Measurements from ENCODE around the gene NFATC3.

The NFATC3 gene

DNA sequence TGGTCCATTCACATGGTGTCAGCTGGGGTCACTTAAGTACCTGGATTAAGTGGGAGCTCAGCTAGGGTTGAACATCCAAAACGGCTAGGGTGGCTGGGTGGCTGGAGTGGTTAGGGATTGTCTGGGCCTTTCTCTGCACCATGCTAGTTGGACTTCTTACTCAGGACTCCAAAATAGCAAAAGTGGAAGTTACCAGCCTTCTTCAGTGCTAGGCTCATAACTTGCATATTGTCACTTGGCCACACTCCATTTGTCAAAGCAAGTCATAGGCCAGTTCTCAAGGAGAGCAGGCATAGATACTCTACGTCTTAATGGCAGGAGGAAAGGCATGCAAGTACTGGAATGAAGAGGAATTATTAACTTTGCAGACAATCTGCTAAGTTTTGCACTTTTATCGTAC, 81.1 kb downstream of the NFATC3 start:
- no peak for TF ChIP-seq TEAD4 (IDR thresholded peaks at IDR 0.05)
- no peak for TF ChIP-seq FOXM1 (IDR thresholded peaks at IDR 0.05; ENCODE audit: borderline replicate concordance, low read depth)
- no peak for TF ChIP-seq RAD21 (IDR thresholded peaks at IDR 0.05; ENCODE audit: low read depth)

DNA sequence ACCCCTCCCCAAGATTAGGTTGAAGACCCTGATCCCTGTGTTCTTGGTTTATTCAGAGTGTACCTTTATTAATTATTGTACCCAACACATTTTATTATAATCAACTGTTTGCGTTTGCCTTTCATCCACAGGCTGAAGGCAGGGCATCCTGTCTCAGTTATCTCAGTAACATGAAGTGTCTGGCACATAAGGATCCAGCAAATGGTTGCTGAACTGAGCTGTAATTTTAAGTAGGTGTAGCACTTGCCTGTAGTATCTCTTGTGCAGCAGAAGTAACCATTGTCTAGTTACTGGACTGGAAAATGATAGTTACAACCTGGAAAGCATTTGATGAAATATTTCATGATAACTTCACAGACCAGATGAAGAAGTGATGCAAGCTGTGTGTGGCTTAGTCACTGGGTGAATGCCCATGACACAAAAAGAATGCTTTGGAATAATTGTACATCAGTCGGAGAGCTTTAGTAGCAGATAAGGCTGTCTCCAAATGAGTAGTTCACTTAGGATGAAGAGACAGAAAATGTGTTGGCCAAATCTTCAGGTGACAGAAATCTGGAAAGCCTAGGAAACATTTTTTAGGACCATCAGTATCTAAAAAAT, 94.1 kb downstream of the NFATC3 start:
- TF ChIP-seq YY1 (IDR thresholded peaks at IDR 0.05; ENCODE audit: low read depth) (no peak), TEAD4 (IDR thresholded peaks at IDR 0.05) (no peak), TAF1 (IDR thresholded peaks at IDR 0.05; ENCODE audit: low read depth) (no peak), TCF12 (IDR thresholded peaks at IDR 0.05; ENCODE audit: low read depth) (no peak), EGR1 (IDR thresholded peaks at IDR 0.05) (no peak), ZBTB7A (IDR thresholded peaks at IDR 0.05; ENCODE audit: low read depth) (no peak), NFIC (IDR thresholded peaks at IDR 0.05) (no peak), EP300 (IDR thresholded peaks at IDR 0.05; ENCODE audit: borderline replicate concordance) (no peak), RAD21 (IDR thresholded peaks at IDR 0.05; ENCODE audit: low read depth) (no peak), CREB1 (IDR thresholded peaks at IDR 0.05; ENCODE audit: low read depth) (no peak), FOXM1 (IDR thresholded peaks at IDR 0.05; ENCODE audit: borderline replicate concordance, low read depth) (no peak), CEBPB (IDR thresholded peaks at IDR 0.05) (no peak)
- TF ChIP-seq, protein P1, sequence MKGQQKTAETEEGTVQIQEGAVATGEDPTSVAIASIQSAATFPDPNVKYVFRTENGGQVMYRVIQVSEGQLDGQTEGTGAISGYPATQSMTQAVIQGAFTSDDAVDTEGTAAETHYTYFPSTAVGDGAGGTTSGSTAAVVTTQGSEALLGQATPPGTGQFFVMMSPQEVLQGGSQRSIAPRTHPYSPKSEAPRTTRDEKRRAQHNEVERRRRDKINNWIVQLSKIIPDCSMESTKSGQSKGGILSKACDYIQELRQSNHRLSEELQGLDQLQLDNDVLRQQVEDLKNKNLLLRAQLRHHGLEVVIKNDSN (IDR thresholded peaks at IDR 0.05): no peak
- TF ChIP-seq, protein P2, sequence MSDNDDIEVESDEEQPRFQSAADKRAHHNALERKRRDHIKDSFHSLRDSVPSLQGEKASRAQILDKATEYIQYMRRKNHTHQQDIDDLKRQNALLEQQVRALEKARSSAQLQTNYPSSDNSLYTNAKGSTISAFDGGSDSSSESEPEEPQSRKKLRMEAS (IDR thresholded peaks at IDR 0.05): no peak
- TF ChIP-seq, protein P3, sequence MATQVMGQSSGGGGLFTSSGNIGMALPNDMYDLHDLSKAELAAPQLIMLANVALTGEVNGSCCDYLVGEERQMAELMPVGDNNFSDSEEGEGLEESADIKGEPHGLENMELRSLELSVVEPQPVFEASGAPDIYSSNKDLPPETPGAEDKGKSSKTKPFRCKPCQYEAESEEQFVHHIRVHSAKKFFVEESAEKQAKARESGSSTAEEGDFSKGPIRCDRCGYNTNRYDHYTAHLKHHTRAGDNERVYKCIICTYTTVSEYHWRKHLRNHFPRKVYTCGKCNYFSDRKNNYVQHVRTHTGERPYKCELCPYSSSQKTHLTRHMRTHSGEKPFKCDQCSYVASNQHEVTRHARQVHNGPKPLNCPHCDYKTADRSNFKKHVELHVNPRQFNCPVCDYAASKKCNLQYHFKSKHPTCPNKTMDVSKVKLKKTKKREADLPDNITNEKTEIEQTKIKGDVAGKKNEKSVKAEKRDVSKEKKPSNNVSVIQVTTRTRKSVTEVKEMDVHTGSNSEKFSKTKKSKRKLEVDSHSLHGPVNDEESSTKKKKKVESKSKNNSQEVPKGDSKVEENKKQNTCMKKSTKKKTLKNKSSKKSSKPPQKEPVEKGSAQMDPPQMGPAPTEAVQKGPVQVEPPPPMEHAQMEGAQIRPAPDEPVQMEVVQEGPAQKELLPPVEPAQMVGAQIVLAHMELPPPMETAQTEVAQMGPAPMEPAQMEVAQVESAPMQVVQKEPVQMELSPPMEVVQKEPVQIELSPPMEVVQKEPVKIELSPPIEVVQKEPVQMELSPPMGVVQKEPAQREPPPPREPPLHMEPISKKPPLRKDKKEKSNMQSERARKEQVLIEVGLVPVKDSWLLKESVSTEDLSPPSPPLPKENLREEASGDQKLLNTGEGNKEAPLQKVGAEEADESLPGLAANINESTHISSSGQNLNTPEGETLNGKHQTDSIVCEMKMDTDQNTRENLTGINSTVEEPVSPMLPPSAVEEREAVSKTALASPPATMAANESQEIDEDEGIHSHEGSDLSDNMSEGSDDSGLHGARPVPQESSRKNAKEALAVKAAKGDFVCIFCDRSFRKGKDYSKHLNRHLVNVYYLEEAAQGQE (IDR thresholded peaks at IDR 0.05; ENCODE audit: low read depth): no peak

DNA sequence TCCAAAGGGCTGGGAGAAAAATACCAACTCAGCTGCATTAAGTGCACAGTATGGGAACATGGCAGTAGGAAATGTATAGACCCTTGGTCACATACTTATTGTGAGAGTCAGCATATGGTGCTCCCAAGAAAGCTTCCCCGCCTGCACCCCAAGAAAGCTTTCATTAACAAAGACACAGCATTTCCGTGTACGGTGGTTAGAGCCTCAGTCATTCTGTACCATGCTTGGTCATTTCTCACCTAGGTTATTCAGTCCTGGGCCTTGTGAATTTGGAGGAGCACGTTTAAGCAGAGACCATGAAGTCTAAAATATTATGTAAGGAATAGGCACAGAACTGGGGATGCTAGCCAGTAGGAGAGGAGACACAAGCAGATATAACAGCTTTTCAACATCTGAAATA, 94.7 kb downstream of the NFATC3 start:
- no peak for TF ChIP-seq EGR1 (IDR thresholded peaks at IDR 0.05)
- no peak for TF ChIP-seq RAD21 (IDR thresholded peaks at IDR 0.05; ENCODE audit: low read depth)
- TF ChIP-seq TCF12 (IDR thresholded peaks at IDR 0.05; ENCODE audit: low read depth): no peak
- TF ChIP-seq YY1 (IDR thresholded peaks at IDR 0.05; ENCODE audit: low read depth): no peak
- TF ChIP-seq TEAD4 (IDR thresholded peaks at IDR 0.05): no peak
- no peak for TF ChIP-seq CREB1 (IDR thresholded peaks at IDR 0.05; ENCODE audit: low read depth)
- no peak for TF ChIP-seq ZBTB7A (IDR thresholded peaks at IDR 0.05; ENCODE audit: low read depth)

DNA sequence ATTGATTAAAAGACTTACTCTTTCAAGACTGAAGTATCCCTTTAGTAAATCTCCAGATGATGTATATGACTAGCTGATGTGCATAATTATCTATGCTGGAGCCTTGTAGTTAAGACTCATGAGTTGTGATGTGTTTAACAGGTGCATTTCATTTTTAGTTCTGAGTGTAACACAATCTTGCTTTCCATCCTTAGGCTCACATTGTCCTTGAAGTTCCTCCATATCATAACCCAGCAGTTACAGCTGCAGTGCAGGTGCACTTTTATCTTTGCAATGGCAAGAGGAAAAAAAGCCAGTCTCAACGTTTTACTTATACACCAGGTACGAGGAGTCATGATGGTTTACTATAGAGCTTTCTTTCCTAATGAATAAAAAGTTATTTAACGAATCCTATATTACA, 97.9 kb downstream of the NFATC3 start:
- TF ChIP-seq, protein P2 (IDR thresholded peaks at IDR 0.05): no peak
- TF ChIP-seq, protein P3 (IDR thresholded peaks at IDR 0.05; ENCODE audit: low read depth): no peak
- TF ChIP-seq RAD21 (IDR thresholded peaks at IDR 0.05; ENCODE audit: low read depth): no peak
- TF ChIP-seq TAF1 (IDR thresholded peaks at IDR 0.05; ENCODE audit: low read depth): no peak
- TF ChIP-seq EP300 (IDR thresholded peaks at IDR 0.05; ENCODE audit: borderline replicate concordance): no peak
- TF ChIP-seq TEAD4 (IDR thresholded peaks at IDR 0.05): no peak
- no peak for TF ChIP-seq CEBPB (IDR thresholded peaks at IDR 0.05)
- TF ChIP-seq YY1 (IDR thresholded peaks at IDR 0.05; ENCODE audit: low read depth): no peak
- TF ChIP-seq, protein P1 (IDR thresholded peaks at IDR 0.05): no peak
- no peak for TF ChIP-seq NFIC (IDR thresholded peaks at IDR 0.05)

DNA sequence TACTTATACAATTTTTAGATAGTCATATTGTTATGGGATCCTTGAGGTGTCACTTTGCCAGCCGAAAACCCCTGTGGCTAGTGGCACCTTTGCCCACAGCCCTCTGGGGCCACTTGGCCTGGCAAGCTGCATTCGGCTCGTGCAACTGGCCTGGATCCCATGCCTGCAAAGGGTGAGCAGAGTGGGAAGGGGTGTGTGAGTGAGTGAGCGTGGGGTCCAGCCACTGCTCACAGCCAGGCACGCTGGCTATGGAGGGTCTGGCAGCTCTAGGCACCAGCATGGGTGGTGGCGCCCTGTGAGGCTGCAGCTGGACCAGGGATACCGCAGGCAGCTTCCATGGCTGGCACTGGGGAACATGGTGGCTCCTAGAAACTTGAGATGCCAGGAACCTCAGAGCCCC, 101.7 kb downstream of the NFATC3 start:
- TF ChIP-seq, protein P2 (IDR thresholded peaks at IDR 0.05): no peak
- TF ChIP-seq ZBTB7A (IDR thresholded peaks at IDR 0.05; ENCODE audit: low read depth): no peak
- no peak for TF ChIP-seq TEAD4 (IDR thresholded peaks at IDR 0.05)
- TF ChIP-seq EP300 (IDR thresholded peaks at IDR 0.05; ENCODE audit: borderline replicate concordance): no peak
- TF ChIP-seq NFIC (IDR thresholded peaks at IDR 0.05): no peak
- no peak for TF ChIP-seq RAD21 (IDR thresholded peaks at IDR 0.05; ENCODE audit: low read depth)
- TF ChIP-seq TAF1 (IDR thresholded peaks at IDR 0.05; ENCODE audit: low read depth): no peak
- TF ChIP-seq YY1 (IDR thresholded peaks at IDR 0.05; ENCODE audit: low read depth): no peak
- TF ChIP-seq, protein P1 (IDR thresholded peaks at IDR 0.05): no peak
- TF ChIP-seq, protein P3 (IDR thresholded peaks at IDR 0.05; ENCODE audit: low read depth): no peak
- TF ChIP-seq CREB1 (IDR thresholded peaks at IDR 0.05; ENCODE audit: low read depth): no peak
- TF ChIP-seq TCF12 (IDR thresholded peaks at IDR 0.05; ENCODE audit: low read depth): no peak
- TF ChIP-seq FOXM1 (IDR thresholded peaks at IDR 0.05; ENCODE audit: borderline replicate concordance, low read depth): no peak
- TF ChIP-seq EGR1 (IDR thresholded peaks at IDR 0.05): no peak
- no peak for TF ChIP-seq CEBPB (IDR thresholded peaks at IDR 0.05)
